ENCODE measurements around the gene CHMP4A. TPM values are rescaled to one million over a fixed set of nuclear protein-coding genes. Genes with fewer than 3 reads are reported as not detected.

The CHMP4A gene
- total and polyA plus RNA-seq, 2 of the 13 experiments (the other 11 are each of a cell fraction or from before 2014, with no cell fraction given), result 83.6 to 113 TPM

GRCh38 chr14:24243336-24243836 is 30.1 kb upstream of the CHMP4A start (continued):
- no peak for TF ChIP-seq AHDC1 (CRISPR knock-in tag; IDR thresholded peaks at IDR 0.05; ENCODE audit: borderline replicate concordance)
- TF ChIP-seq, protein P1, sequence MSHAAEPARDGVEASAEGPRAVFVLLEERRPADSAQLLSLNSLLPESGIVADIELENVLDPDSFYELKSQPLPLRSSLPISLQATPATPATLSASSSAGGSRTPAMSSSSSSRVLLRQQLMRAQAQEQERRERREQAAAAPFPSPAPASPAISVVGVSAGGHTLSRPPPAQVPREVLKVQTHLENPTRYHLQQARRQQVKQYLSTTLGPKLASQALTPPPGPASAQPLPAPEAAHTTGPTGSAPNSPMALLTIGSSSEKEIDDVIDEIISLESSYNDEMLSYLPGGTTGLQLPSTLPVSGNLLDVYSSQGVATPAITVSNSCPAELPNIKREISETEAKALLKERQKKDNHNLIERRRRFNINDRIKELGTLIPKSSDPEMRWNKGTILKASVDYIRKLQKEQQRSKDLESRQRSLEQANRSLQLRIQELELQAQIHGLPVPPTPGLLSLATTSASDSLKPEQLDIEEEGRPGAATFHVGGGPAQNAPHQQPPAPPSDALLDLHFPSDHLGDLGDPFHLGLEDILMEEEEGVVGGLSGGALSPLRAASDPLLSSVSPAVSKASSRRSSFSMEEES (CRISPR knock-in tag; IDR thresholded peaks at IDR 0.05), result no peak
- TF ChIP-seq ZFX (CRISPR knock-in tag; IDR thresholded peaks at IDR 0.05; ENCODE audit: low read depth), result no peak
- TF ChIP-seq ATAD3A (CRISPR knock-in tag; IDR thresholded peaks at IDR 0.05), result no peak
- no peak for TF ChIP-seq ZNF317 (CRISPR knock-in tag; IDR thresholded peaks at IDR 0.05)
- no peak for TF ChIP-seq ZNF724P (CRISPR knock-in tag; IDR thresholded peaks at IDR 0.05; ENCODE audit: borderline replicate concordance)
- TF ChIP-seq HIVEP1 (CRISPR knock-in tag; IDR thresholded peaks at IDR 0.05), result no peak
- no peak for TF ChIP-seq HDAC1 (CRISPR knock-in tag; IDR thresholded peaks at IDR 0.05)
- TF ChIP-seq, protein P2, sequence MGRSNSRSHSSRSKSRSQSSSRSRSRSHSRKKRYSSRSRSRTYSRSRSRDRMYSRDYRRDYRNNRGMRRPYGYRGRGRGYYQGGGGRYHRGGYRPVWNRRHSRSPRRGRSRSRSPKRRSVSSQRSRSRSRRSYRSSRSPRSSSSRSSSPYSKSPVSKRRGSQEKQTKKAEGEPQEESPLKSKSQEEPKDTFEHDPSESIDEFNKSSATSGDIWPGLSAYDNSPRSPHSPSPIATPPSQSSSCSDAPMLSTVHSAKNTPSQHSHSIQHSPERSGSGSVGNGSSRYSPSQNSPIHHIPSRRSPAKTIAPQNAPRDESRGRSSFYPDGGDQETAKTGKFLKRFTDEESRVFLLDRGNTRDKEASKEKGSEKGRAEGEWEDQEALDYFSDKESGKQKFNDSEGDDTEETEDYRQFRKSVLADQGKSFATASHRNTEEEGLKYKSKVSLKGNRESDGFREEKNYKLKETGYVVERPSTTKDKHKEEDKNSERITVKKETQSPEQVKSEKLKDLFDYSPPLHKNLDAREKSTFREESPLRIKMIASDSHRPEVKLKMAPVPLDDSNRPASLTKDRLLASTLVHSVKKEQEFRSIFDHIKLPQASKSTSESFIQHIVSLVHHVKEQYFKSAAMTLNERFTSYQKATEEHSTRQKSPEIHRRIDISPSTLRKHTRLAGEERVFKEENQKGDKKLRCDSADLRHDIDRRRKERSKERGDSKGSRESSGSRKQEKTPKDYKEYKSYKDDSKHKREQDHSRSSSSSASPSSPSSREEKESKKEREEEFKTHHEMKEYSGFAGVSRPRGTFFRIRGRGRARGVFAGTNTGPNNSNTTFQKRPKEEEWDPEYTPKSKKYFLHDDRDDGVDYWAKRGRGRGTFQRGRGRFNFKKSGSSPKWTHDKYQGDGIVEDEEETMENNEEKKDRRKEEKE (IDR thresholded peaks at IDR 0.05), result no peak
- TF ChIP-seq ZNF589 (CRISPR knock-in tag; conservative IDR thresholded peaks at IDR 0.05), result no peak
- TF ChIP-seq ZNF644 (CRISPR knock-in tag; IDR thresholded peaks at IDR 0.05; ENCODE audit: low read depth), result no peak
- TF ChIP-seq, protein P3, sequence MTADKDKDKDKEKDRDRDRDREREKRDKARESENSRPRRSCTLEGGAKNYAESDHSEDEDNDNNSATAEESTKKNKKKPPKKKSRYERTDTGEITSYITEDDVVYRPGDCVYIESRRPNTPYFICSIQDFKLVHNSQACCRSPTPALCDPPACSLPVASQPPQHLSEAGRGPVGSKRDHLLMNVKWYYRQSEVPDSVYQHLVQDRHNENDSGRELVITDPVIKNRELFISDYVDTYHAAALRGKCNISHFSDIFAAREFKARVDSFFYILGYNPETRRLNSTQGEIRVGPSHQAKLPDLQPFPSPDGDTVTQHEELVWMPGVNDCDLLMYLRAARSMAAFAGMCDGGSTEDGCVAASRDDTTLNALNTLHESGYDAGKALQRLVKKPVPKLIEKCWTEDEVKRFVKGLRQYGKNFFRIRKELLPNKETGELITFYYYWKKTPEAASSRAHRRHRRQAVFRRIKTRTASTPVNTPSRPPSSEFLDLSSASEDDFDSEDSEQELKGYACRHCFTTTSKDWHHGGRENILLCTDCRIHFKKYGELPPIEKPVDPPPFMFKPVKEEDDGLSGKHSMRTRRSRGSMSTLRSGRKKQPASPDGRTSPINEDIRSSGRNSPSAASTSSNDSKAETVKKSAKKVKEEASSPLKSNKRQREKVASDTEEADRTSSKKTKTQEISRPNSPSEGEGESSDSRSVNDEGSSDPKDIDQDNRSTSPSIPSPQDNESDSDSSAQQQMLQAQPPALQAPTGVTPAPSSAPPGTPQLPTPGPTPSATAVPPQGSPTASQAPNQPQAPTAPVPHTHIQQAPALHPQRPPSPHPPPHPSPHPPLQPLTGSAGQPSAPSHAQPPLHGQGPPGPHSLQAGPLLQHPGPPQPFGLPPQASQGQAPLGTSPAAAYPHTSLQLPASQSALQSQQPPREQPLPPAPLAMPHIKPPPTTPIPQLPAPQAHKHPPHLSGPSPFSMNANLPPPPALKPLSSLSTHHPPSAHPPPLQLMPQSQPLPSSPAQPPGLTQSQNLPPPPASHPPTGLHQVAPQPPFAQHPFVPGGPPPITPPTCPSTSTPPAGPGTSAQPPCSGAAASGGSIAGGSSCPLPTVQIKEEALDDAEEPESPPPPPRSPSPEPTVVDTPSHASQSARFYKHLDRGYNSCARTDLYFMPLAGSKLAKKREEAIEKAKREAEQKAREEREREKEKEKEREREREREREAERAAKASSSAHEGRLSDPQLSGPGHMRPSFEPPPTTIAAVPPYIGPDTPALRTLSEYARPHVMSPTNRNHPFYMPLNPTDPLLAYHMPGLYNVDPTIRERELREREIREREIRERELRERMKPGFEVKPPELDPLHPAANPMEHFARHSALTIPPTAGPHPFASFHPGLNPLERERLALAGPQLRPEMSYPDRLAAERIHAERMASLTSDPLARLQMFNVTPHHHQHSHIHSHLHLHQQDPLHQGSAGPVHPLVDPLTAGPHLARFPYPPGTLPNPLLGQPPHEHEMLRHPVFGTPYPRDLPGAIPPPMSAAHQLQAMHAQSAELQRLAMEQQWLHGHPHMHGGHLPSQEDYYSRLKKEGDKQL (CRISPR knock-in tag; IDR thresholded peaks at IDR 0.05; ENCODE audit: low read depth), result no peak
- no peak for TF ChIP-seq JUNB (CRISPR knock-in tag; IDR thresholded peaks at IDR 0.05; ENCODE audit: borderline replicate concordance)
- TF ChIP-seq RAD21 (CRISPR knock-in tag; IDR thresholded peaks at IDR 0.05), result no peak
- no peak for TF ChIP-seq RXRB (CRISPR knock-in tag; IDR thresholded peaks at IDR 0.05; ENCODE audit: borderline replicate concordance)

All from HepG2 (cell line).